HG03521 (cell line): ENCODE results near the gene POU6F2.
"Not testable (repeated sequence)": the region's sequence is repeated elsewhere in the genome, so short reads cannot be mapped to it uniquely, and the experiment has no call there.

Experiments used
- ATAC-seq: cut with Tn5 transposase; IDR thresholded peaks from one replicate; pipeline ENCODE4 v1.9.1; 2021; ENCODE audit warnings: mild to moderate bottlenecking, moderate library complexity; ENCODE audit not compliant: unreplicated experiment

POU6F2 gene, protein sequence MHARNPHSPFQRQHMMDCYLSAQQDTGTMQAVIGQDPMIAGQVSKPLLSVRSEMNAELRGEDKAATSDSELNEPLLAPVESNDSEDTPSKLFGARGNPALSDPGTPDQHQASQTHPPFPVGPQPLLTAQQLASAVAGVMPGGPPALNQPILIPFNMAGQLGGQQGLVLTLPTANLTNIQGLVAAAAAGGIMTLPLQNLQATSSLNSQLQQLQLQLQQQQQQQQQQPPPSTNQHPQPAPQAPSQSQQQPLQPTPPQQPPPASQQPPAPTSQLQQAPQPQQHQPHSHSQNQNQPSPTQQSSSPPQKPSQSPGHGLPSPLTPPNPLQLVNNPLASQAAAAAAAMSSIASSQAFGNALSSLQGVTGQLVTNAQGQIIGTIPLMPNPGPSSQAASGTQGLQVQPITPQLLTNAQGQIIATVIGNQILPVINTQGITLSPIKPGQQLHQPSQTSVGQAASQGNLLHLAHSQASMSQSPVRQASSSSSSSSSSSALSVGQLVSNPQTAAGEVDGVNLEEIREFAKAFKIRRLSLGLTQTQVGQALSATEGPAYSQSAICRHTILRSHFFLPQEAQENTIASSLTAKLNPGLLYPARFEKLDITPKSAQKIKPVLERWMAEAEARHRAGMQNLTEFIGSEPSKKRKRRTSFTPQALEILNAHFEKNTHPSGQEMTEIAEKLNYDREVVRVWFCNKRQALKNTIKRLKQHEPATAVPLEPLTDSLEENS

DNA sequence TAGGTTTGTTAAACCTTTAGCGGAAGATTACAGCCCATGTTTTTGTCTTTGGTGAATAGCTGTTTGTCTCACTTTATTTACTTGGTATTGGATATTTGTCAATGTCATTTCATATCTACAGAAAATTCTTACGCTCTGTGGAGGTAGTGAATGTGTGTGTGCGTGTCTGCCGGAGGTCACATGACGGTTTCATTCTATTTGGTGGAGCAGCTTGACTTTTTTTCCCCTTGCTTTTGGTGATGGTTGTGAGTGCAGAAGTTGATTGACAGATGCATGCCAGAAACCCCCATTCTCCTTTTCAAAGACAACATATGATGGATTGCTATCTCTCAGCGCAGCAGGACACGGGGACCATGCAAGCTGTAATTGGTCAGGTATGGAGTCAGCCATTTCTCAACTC is at the start of gene POU6F2:
POU6F2 (plus strand) TSS at position 225 of the 400 bp plus-strand sequence; CDS start at position 270, 45 bp downstream.
- ATAC-seq = no peak

DNA sequence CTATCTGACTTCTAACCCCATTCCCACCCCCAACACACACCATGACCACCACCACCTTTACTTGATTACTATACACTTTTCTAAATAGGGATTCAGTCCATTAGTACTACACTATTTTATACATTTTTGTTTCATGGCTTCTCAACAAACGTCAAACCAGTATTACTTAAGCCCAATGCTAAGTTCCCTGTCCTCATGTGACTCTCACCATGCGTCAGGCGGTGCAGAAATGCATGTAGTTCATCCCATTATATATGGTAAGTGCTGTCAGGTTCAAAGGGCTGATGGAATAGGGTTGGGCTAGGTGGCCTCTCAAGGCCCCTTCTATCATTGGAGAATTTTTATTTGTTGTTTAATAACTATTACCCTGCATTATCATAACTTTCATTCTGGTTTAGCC is 49.2 kb upstream of the POU6F2 start:
- ATAC-seq = no peak

DNA sequence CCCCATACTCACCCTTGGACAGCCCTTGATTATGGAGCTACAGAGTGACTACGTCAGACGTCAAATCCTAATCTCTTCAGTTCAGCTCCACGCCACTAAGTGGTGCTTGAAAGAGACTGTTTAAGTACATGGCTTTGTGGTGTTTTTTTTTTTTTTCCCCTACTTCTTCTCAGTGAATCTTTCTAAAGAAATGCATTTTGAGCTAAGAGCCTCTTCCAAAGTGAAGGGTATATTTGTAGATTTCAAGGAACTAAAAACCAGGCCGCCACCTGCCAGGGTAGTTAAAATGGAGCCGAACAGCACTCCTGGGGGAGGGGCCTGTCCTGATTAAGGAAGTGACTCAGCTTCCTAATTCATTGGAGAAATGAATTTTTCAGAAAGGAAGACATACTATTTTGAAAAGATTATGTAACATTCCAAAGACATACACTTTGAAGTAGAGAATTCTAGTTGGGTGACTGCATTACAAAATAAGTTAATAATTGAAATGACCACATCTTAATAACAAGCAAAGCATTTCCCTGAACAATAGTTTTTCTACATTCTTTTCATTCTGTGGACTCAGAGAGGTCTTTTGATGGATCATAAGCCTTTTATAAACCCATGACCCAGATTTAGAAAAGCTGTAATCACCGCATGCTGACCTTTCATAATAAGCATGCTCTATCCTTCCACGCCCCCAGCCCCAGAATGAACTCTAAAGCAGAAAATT is 48.1 kb upstream of the POU6F2 start:
- ATAC-seq = no peak

DNA sequence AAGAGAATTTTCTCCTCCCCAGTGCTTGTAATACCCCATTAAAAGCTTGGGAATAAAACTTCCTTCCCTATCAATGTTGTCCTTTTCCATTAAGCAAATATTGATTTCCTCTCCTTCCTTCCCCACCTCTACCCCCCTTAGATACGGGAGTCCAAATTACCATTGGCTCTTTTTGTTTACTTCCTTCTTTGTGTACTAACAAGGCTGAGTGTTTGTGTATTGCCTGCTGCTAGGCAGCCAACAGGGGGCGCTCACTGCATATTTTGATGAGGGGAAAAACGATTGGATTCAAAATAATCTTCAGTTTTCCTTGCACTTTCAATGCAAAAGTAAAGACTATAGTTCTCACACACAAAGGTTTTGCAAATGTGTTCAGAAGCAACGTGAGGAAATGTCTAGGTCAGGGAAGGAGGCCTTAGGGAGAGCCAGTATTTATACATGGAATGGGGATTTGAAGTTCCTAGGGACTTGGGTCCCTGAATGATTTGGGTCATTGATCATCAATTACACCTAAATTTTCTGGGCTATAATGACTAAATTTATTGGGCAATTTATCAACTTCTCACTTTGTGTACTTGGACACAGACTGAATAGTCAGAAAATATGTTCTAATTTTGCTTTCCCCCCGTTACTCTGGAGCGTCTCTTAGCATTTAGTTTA is 45.1 kb upstream of the POU6F2 start:
- peak; percentile 63 for ATAC-seq

DNA sequence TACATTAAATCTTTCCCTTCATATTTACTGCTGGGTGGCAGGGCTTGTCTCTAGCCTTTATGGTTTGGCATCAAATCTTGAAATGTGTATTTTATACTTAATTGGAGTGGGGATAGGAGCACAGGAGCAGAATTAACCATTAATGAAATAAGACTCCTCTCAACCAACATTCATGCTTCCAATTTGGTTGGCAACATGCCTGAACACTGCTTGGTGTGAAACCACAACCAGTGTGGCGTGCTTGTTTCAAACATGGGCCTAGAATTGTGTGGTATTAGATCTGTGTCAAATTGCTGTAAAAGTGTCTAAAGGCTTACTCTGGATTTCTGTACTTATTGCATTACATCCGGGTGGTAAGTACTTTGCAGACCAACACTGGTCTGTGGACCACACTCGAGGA is 43.7 kb upstream of the POU6F2 start:
- no peak for ATAC-seq

DNA sequence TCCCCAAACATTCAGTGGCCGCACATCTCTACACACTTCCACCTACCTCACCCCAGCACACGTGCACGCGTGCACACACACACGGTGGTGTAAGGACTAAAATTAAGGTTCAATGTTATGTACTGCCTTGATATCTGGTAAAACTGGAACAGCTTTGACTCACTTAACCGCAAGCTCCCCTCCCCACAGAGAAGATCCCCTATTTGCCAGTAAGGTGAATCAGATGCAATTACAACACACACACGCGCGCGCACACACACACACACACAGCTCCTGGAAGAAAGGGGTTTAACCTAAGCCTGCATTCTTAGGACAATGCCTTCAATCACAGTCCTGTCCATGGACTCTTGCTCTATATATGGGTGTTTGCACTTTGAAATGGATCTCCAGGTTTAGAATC is 43.2 kb upstream of the POU6F2 start:
- no peak for ATAC-seq

DNA sequence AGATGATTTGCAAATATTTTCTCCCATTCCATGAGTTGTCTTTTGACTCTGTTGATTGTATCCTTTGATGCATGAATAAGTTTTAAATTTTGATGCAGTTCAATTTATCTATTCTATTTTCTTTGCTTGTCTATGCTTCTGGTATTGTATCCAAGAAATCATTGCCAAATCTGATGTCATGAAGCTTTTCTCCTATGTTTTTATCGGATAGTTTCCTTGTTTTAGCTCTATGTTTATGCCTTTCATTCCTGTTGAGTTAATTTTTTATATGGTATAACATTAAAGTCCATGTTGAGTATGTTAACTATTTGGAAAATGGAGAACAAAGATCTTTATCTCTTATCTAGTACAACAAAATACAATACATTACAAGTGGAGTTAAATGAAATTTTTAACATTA is 41.1 kb upstream of the POU6F2 start:
- no peak for ATAC-seq

DNA sequence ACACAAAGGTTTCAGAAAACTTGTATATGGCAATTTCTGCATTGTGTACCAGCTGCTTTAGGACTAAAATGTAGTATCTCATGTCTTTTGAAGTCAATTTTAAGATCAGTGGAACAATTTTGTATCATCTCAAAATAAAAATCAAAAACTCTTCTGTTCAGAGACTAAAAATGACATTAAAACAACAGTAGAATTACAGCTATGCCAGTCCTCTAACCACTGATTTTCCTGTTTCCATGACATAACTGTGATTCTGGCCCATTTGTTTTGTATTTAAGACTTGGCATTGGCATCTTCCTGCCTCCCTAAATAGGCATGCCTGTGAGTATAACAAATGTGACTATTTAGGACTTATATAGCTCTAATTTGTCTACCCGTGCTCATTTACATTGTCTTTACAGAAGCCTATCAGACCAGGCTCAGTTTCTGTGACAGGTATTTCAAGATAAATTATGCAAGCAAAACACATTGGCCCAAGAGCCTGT is 39.7 kb upstream of the POU6F2 start:
- no peak for ATAC-seq

DNA sequence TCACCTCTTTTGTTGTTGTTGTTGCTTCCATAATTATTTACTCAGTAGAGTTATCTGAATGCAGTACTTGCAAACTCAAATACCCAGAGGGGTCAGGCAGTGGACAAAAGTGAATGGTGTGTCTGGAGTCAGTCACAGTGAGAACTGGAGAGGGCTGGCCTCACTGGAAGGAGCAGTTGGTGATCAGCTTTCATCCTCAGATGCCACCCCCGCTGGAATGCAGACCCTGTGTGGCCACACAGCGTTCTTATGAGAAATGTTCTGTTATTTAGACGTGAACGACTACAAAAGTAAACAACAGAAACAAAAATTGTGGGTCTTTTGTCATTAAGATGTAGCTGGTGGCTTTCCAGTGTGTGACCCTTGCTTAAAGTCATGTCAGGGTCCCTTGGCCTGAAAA is 39.1 kb upstream of the POU6F2 start:
- ATAC-seq = no peak

DNA sequence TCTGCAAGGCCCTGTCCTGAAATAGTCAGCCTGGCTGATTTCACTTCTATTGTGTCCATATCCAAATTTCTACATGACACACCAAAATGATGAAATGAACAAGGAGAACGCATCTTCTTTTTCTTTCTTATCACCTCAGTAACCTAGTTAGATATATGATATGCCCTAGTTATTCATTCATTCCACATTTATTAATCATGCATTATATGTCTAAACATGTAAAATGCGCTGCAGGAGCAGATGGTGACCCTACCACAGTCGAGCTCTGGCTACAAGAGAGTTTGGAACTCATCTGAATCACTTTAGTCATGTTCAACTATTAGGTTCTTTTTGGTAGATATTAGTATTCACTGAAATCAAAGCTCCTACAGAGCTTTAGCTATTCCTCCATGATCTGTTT is 36.9 kb upstream of the POU6F2 start:
- no peak for ATAC-seq

DNA sequence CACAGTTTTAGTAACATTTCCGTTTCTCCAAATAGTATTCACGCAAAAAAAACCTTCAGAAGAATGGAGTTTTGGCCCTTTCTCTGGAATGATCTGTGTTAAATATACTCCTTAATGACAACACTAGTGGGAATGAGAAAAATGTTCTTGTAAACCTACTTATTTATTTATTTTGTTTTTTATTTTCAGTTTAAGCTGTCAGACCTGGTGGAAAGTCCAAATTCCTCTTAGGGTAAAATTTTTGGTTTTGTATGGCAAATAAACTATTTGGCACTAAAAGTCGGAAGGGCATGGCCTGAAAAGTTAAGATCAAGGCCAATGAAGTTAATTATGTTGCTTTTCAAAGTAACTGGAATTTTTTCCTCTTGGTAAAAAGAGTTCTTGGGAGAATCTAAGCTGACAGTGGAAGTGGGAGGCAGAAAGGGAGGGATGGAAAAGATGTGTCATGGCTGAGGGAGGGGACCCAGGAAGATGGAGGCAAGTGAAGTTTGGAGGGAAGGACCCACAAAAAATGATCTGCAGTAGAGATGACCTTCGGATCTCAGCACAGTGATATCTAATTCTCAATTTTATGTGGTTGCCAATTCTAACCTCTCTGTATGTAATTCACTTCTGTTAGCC is 35.2 kb upstream of the POU6F2 start:
- no peak for ATAC-seq

DNA sequence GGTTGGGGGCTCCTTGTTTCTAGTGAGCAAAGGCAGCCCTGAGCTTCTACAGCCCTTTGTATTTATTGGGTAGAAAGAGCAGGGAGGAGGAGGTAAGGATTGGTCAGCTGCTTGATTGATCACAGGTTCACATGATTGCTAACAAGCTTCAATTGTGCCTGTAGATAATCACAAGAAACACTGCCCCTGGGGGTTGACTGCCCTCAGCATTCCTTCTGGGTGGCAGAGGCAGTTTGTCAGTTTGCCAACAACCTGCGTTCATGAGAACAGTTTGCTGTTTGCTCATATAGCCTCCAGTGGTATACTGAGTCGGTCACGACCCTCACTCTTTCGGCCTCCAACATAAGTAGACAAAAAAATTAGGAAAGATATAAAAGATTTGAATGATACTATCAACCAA is 30.2 kb upstream of the POU6F2 start:
- not testable (repeated sequence) for ATAC-seq

DNA sequence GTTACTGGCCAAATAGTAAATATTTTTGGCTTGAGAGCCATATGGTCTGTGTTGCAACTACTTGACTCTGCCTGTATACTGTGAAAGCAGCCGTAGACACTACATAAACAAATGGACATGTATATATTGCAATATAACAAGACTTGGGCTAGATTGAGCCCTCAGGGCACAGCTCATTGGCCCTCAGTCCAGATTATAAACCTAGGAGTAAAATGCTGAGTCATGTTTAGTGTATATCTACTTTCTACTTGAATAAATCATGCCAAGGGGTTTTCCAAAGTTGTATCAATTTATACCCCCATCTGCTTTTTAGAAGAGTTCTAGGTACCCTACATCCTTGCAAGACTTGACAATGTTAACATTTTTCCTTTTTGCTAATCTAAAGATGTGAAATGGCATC is 27.4 kb upstream of the POU6F2 start:
- ATAC-seq = no peak

DNA sequence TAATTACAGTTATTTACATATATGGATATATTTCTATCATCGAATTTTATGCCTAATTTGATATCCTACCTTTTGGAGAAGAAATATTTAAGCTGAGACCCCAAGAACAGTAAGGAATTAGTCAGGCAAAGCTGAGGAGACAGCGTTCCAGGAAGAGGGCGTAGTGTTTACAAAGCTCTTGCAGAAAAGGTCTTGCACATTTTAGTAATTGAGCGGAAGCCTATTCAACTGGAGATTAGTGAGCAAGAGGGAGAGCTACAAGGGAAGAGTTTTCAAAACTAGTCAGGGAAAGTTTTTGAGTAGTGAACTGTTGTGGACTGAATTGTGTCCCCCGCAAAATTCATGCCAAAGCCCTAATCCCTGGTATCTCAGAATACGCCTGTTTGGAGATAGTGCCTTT is 26.5 kb upstream of the POU6F2 start:
- no peak for ATAC-seq

DNA sequence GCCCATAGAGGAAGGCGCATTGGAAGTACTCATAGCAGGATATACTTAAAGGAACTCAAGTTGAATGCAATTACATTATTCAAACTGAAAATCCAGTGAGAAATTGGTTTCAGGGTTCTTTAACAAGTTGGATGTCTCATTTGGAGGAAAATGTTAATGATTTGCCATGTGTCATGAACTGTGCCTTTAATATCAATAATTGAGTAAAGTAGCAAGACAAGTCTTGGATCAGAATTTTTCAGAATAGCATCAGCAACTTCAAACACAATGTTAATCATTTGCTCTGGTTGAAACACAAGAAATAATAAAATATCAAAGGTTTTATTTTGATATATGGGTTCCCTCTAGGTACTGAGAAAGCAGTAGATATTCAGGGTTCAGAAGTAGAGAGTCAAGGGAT is 24.5 kb upstream of the POU6F2 start:
- ATAC-seq = no peak

DNA sequence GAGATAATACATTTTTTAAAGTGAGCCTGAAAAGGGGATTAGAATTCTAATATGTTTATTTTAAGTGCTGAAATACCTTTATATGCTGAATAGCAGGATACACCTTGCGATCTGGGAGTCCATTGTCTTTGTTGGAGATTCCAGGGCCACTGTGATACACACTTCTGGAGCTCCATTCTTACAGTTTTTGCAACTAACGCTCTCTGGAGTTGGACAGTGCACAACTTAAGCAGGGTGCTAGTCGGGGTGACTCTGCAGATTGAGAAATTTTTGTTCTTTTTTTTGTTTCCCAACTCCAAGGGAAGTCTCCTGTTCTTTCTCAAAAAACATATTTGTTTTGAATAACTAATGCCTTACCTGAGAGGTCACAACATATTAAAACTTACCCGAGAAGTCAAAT is 23.7 kb upstream of the POU6F2 start:
- ATAC-seq = no peak

DNA sequence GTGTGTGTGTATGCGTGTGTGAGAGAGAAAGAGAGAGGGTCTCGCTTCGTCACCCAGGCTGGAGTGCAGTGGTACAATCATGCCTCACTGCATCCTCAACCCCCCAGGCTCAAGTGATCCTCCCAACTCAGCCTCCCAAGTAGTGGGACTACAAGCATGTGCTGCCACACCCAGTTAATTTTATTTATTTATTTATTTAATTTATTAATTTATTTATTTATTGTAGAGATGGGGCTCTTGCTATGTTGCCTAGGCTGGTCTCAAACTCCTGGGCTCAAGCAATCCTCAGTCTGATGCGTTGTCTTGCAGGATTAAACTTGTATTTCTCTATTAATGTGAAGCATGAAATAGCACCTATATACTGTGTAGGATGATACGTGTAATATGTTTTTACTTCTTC is 21.8 kb upstream of the POU6F2 start:
- no peak for ATAC-seq

DNA sequence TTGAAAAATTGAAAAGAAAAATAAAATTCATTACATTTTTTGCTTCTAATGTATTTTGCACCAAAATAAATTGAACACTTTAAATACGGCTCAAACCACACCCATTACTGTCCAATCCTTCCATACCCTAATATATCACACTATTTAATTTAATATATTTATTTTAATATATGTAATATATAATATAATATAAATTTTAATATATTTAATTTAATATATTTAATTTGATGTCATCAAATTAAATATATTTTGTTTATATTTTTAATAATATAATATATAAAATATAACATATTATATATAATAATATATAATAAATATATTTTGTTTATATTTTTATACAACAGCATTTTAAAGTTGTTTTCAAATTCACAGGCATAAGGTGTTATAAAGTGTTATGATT is 15.7 kb upstream of the POU6F2 start:
- ATAC-seq = no peak

DNA sequence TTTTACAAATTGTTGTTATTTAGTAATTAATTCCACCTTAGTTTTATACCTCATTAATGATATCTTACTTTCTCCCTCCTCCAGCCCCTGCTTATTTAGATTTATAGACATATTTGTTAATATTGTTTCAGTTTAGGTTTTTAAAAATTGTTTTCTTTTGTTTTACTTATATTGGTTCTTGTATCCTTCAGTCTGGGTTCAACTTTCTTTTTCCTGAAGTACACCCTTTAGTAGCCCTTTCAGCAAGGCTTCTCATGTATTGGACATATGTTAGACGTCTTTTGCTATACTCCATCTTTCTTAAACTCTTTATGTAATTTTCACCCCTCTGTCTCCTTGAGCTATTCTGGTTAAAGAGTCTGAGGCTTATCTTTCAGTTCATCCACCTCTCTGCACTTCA is 12.8 kb upstream of the POU6F2 start:
- no peak for ATAC-seq

DNA sequence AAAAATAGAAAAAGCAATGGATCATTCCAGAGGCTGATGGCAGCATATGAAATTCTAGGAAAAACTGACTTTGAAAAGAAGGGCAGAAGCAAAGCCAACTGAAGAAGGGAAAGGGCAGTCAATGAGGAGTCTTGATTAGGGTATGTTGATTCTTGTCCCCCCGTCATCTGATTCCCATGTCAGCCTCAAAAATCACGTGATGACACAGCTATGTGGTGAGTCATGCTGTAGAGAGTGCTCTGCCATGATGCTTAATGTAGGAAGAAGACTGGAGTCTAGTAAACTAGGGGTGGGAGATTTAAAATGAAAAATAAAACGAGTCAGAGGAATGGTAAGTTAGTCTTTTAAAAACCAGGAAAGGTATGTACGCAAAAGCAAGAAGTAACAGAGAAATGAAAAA is 3.9 kb upstream of the POU6F2 start:
- no peak for ATAC-seq

DNA sequence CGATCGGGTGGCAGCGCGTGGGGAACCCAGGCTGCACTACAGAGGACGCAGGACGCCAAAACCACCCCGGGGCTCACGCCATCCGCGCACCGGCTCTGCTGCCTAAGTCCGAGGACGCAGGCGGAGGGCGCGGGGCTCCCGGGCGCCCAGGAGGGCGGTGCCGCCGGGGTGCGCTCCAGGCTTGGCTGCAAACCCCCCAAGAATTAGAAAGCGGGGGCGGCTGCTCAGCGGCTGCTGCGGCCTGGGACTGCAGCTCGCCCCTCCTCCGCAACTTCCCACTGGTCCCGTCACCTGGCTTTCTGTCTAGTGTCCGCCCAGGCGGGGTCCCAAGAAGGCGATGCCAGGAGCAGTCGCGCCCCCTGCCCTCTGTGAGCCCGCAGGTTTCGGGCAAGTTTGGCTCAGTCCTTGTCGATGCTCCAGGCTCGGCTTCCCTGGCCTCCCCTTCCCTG is 1.7 kb upstream of the POU6F2 start:
- no peak for ATAC-seq
